DMS153 treated with DMSO at 0.1 percent for 48 hours (cell line): Measurements from ENCODE around the gene NRXN3.

ENCODE experiments used
- DNase-seq: peaks from one replicate; lab custom pipeline; 2025; ENCODE audit not compliant: unreplicated experiment; lab: John Stamatoyannopoulos, UW

Gene NRXN3

GRCh38 chr14:79899610-79900009 is 1729.4 kb downstream of the NRXN3 start:
- no peak for DNase-seq

GRCh38 chr14:79904497-79904896 is 1734.3 kb downstream of the NRXN3 start:
- no peak for DNase-seq

GRCh38 chr14:79906994-79907393 is 1736.8 kb downstream of the NRXN3 start:
- no peak for DNase-seq

GRCh38 chr14:79910086-79910485 is 1739.9 kb downstream of the NRXN3 start:
- DNase-seq, result no peak

GRCh38 chr14:79911744-79912143 is 1741.6 kb downstream of the NRXN3 start:
- no peak for DNase-seq

- DNase-seq, result no peak
Observed at GRCh38 chr14:79914595-79914994, 1744.4 kb downstream of the NRXN3 start.

- DNase-seq, result no peak
Observed at GRCh38 chr14:79915406-79915805, 1745.2 kb downstream of the NRXN3 start.

- no peak for DNase-seq
Observed at GRCh38 chr14:79916281-79916680, 1746.1 kb downstream of the NRXN3 start.

GRCh38 chr14:79916892-79917291 is 1746.7 kb downstream of the NRXN3 start:
- no peak for DNase-seq
